SKM-1 treated with dmso at 0.1 percent for 144 hours (cell line): Measurements from ENCODE around the gene MIR17HG.

Experiments used
- DNase-seq: peaks from one replicate; lab custom pipeline; 2025; ENCODE audit not compliant: unreplicated experiment; lab: John Stamatoyannopoulos, UW

Gene MIR17HG

GRCh38 chr13:91368101-91368500 lies 20.6 kb downstream of the MIR17HG start:
- no peak for DNase-seq

- DNase-seq = no peak
These were observed 21.4 kb downstream of the MIR17HG start for GRCh38 chr13:91368676-91369440.

GRCh38 chr13:91369441-91369831 lies 21.9 kb downstream of the MIR17HG start:
- no peak for DNase-seq

GRCh38 chr13:91370501-91370900 lies 23.0 kb downstream of the MIR17HG start:
- DNase-seq = no peak

GRCh38 chr13:91372911-91373310 lies 25.4 kb downstream of the MIR17HG start:
- no peak for DNase-seq

GRCh38 chr13:91375116-91375729 lies 27.7 kb downstream of the MIR17HG start:
- peak; percentile 63 for DNase-seq

GRCh38 chr13:91381371-91381770 lies 33.9 kb downstream of the MIR17HG start:
- peak; percentile 54 for DNase-seq

GRCh38 chr13:91383836-91384235 lies 36.3 kb downstream of the MIR17HG start:
- no peak for DNase-seq

GRCh38 chr13:91384896-91385295 lies 37.4 kb downstream of the MIR17HG start:
- no peak for DNase-seq

- no peak for DNase-seq
These were observed 41.7 kb downstream of the MIR17HG start for GRCh38 chr13:91389186-91389585.

- DNase-seq = no peak
These were observed 50.1 kb downstream of the MIR17HG start for GRCh38 chr13:91397595-91397994.

- peak; percentile 66 for DNase-seq
These were observed 51.1 kb downstream of the MIR17HG start, which contains the start of gene GPC5 for GRCh38 chr13:91398413-91399188. Gene GPC5 (plus strand): TSS chr13:91398621.

GRCh38 chr13:91399189-91400062 lies 51.9 kb downstream of the MIR17HG start:
- no peak for DNase-seq

- DNase-seq = no peak
These were observed 52.5 kb downstream of the MIR17HG start for GRCh38 chr13:91400063-91400399.

- DNase-seq = no peak
These were observed 53.2 kb downstream of the MIR17HG start for GRCh38 chr13:91400671-91401070.

GRCh38 chr13:91401920-91402319 lies 54.4 kb downstream of the MIR17HG start:
- peak; percentile 34 for DNase-seq
